Femur (tissue), 1 donor: ENCODE data around the gene PGAP3.

ENCODE experiments used
- DNase-seq: peaks from one replicate; pipeline ENCODE4 v3.0.0-alpha.2; 2017

The PGAP3 gene

DNA sequence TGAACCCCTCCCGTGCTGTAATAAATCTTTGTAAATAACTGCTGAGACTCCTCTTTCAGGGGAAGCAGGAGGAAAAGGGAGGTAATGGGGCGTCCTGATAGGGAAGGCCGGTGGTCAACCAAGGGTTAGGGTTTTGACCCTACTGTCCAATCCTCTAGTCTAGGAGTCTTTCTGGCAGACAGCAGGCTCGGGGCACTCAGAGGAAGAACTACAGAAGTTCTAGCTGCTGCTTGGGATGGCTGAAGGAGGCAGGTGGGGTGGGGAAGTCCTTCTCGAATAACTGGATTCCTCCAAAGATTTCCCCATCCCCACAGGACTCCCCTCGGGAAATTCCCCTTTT, 51.3 kb downstream of the PGAP3 start:
- no peak for DNase-seq

DNA sequence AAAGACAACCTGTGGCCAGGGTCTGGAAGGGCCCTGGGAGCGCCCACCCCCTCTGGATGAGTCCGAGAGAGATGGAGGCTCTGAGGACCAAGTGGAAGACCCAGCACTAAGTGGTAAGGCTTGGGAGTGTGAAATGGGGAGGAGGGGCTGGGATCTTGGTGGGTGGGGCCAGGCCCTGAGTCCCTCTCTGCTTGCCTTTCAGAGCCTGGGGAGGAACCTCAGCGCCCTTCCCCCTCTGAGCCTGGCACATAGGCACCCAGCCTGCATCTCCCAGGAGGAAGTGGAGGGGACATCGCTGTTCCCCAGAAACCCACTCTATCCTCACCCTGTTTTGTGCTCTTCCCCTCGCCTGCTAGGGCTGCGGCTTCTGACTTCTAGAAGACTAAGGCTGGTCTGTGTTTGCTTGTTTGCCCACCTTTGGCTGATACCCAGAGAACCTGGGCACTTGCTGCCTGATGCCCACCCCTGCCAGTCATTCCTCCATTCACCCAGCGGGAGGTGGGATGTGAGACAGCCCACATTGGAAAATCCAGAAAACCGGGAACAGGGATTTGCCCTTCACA, 52.2 kb downstream of the PGAP3 start:
- DNase-seq, result no peak

DNA sequence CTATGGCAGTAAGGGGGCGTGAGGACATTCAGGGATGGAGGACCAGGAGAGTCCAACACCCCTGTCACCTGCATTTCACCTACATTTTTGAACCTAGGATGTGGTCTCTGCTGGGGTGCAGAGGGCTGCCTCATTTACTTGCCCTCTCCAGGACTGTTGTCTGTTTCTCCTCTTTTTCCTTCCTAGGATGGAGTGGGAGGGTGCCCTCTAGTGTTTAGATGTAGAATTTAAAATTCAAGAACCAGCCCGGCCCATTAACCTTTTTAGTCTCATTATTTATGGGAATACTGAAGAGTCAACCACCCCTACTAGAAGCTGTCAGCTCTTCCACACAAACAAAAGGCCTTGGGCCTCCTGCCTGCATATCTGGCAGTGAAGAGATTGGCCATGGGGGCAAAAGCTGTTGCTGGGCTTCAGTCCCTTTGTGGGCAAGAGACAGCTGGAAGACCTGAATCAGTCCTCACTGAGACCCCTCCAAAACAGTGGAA, 53.4 kb downstream of the PGAP3 start:
- DNase-seq, result no peak

DNA sequence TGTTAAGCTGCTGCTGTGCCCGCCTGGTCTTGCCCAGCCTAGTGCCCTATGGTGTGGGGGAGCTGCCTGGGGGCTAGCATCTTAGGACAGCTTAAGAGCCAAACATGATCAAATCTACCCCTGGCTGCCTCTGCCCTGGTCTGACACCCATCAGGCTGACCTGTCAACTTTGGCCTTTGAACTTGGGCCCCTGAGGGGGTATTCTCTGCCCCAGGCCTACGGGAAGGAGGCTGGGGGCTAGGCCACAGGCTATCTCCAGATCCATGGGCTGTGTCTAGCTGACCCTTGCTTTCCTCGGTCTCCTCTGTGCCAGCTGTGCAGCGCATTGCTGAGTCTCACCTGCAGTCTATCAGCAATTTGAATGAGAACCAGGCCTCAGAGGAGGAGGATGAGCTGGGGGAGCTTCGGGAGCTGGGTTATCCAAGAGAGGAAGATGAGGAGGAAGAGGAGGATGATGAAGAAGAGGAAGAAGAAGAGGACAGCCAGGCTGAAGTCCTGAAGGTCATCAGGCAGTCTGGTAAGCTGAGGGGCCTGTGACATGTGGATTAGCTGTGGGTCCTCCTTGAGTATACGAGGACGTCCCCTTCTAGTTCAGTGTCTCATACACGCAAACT, 54.2 kb downstream of the PGAP3 start:
- DNase-seq, result no peak

DNA sequence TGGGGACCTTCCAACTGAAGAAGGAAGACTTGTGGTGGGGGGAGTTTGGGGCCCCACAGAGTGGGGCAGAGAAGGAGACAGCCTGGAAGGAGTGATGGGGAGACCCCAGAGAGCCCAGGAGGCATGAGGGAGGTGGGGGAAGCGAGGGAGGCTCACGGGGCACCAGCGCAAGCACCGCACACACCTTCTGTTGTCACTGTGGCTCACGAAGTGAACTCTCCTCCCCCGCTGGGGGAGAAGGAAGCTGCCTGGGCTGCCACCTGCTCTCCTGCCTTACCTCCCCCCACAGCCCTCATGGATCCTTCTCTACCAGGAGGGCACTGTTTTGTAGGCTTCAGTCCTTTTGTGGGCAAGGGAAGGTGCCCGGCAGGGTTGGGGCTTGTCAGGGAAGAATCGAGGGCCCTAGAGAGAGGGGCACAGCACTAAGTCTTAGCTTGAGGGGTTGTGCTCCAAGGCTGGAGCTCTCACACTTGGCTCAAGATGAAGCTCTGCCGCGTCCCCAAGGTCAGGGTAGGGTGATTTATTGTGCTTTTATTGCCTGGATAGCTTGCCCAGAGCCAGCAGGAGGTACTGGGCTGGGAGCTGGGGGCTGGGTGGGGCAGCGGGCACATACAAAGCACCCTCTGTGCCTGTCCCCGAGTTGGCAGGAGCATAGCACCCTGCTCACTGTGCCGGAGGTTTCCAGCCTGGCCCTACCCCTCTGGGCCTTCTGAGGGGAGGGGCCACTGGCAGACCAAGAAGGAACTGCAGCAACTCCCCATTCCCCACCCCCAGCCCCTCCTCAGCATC, 55.5 kb downstream of the PGAP3 start:
- DNase-seq, result no peak

DNA sequence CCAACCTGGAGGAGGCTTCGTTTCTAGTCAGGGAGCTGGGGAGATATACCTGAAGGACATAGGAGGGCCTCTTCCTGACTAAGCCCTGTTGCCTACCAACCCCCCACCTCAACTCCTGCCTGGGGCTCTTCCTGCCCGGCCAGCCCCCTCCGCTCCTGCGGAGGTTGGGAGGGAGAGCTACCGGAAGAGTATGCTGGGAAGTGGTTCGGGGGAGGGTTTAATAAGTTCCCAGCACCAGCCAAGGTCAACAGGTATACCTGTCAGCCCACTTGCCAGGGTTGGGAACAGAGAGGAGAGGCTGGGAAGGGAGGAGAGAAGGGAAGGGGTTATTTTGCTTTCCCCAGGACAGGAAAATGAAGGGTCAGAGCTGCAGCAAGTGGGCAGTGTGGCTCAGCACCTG, 56.5 kb downstream of the PGAP3 start:
- no peak for DNase-seq

DNA sequence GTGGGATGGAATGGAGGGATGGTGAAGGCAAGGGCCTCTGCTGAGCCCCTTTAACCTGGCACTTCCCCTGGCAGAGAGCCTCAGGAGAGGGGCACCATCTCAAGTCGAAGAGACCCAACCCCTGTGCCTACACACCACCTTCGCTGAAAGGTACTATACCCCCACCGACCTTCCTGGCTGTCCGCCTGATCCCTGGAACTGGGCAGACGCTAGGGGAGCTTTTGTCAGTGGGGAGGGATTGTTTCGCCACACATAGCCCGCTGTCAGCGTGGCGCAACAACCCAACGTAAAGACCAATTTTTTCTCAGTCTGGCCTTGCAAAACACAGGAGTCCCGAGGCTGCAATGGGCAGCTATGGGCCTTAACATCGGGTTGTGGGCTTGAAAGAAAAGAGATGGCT, 58.0 kb downstream of the PGAP3 start:
- no peak for DNase-seq

GRCh38 chr17:39629494-39629880, 58.4 kb downstream of the PGAP3 start:
- no peak for DNase-seq

DNA sequence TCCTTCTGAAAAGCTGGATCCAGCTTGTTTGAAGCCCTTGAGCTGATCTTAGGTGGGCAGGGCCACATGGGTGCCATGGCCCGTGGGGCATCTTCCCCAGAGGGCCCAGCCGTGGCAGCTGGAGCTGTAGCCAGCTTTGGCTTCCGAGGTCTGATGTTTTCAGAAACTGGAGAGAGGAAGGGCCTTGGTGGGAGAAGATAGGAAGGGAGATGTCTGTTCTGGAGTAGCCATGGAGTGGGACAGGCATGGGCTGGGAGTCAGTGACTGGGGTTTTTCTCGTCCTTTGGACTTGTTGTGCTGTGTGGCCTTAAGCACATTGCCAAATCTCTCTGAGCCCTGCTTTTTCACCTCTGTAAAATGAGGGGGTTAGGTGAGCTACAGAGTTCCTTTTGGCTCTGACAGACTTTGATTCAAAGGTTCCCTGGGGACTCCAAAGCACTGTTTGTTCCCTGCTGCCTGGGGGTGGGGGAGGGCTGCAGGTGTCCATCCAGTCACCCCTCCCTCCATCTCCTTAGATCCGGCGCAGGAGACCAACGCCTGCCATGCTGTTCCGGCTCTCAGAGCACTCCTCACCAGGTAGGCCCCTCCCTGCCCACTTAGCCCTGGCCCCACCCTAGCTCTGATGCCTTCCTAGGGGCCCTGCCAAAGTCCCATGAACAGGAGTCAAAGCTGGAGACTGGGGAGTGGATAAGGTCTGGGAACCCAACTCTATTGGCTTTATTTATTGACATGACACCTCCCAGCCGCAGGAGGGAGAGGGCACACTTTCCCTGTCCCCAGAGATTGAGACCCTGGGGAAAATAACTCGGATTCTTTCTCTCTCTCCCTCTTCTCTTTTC, 59.0 kb downstream of the PGAP3 start:
- DNase-seq, result no peak

GRCh38 chr17:39627712-39628516, 59.9 kb downstream of the PGAP3 start:
- DNase-seq, result no peak

DNA sequence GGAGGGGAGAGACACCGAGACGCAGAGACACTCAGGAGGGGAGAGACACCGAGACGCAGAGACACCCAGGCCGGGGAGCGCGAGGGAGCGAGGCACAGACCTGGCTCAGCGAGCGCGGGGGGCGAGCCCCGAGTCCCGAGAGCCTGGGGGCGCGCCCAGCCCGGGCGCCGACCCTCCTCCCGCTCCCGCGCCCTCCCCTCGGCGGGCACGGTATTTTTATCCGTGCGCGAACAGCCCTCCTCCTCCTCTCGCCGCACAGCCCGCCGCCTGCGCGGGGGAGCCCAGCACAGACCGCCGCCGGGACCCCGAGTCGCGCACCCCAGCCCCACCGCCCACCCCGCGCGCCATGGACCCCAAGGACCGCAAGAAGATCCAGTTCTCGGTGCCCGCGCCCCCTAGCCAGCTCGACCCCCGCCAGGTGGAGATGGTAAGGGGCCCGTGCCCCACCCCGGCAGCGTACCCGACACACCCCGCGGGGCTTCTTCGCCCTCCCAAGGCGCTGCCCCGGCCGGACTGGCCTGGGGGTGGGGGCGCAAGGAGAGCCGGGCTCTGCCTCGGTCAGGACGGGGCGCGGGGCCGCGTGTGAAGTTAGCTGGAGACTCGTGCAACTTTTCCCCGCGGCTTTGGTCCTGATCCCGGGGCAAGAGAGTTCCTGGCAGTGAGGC, 60.7 kb downstream of the PGAP3 start:
- no peak for DNase-seq

GRCh38 chr17:39626171-39627046, 61.4 kb downstream of the PGAP3 start, which contains the start of gene PPP1R1B:
Gene PPP1R1B (plus strand): TSS chr17:39626952. CDS start chr17:39627393, 441 bp downstream.
- no peak for DNase-seq

DNA sequence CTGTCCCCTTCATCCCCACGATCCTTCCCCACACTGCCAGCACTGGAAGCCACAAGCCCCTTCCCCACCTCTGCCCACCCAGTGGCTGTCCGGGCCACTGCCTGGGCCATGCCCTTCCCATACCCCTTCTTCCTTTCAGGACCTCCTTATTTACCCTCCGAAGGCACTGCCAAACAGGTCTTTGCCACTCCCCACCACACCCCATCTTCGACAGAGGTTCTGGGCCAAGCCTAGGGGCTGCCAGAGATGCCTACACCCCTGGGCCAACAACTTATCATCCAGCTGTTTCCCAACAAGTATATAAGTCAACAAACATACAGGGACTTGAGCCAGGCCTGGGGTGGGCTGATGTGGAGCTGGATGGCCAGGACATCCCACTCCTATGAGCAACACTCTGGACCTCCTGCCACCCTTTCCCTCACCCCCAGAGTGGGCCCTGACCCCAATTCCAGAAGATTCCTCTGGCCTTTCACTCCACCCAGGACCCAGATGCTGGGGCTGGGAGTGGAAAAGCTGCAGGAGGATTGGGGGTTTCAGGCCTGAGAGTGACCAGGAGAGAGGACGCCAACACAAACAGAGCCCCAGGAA, 62.6 kb downstream of the PGAP3 start:
- DNase-seq, result no peak

- no peak for DNase-seq
Observed at GRCh38 chr17:39624313-39624712, 63.5 kb downstream of the PGAP3 start.

GRCh38 chr17:39623356-39623950, 64.4 kb downstream of the PGAP3 start:
- peak; percentile 85 for DNase-seq

- DNase-seq, result no peak
Observed at GRCh38 chr17:39622380-39623006, 65.4 kb downstream of the PGAP3 start.

DNA sequence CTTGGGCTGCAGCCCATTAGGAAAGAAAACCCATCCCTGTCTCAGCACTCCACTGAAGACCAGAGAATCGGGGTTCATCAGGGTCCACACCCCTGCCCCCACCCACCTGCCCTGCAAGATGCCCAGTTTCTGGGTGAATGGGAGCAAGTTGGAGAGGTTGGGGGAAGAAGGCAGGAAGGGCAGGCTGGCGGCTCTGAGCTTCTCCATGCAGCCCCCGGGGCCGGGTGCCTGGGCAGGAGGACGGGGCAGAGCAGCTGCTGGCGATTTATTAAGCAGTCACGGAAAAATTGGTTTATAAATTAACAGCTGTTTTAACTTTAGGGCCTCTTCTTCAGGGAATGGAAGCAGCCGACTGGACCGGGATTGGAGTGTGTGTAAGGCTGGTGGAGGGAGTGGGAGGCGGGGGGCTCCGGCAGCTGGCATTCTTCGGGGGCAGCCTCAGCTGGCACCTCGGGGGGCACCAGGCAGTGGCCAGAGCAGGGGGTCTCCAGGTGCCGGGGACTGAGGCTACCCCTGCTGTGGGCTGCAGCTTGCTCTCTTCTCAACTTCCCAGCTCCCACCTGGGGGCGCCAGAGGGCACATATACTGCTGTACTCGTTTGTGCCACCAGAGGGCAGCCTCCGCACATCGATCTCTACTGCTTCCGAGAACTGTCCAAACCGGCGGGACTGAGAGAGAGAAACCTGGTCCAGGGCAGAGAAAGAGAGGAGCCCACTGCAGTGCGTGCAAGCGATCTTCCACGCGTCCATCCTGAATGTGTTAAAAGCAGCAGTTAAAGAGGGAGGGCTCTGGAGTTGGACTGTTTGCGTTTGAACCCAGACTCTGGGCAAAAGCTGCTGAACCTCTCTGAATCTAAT, 66.1 kb downstream of the PGAP3 start:
- peak; percentile 94 for DNase-seq
